ENCODE results near the gene FUCA1. TPM values are rescaled to one million over a fixed set of nuclear protein-coding genes. Genes with fewer than 3 reads are reported as not detected.

FUCA1 gene
- total RNA-seq, 2 experiments from 2014 or later = 4.6 to 4.8 TPM

DNA sequence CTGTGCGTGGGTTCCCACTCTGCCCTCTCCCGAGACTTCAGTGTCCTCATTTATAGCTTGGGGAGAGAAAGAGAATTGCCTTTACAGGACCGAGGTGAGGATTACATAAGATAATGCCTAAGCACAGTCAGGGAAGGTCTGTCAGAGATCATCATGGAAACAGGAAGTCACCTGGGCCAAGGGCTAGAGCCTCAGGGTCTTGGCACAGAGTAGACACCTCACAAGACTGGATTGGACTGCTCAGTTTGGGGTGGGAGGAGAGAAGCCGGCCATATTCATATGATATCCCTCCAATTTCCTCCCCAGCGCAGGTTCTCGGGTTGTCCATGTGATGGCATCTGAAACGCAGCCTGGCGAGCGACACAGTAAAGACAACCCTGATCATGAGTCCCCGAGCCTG, 41.3 kb upstream of the FUCA1 start:
- peak overlapping the region; percentile 31 for H3K4me3 Mint-ChIP-seq

GRCh38 chr1:23908453-23909341, 40.6 kb upstream of the FUCA1 start:
- Mint-ChIP-seq H3K27me3 (no peaks in the 10 kb centered on the region), H3K9me3 (no peaks in the 10 kb centered on the region), H3K4me3 (peak overlapping the region; percentile 31), H3K36me3 (ENCODE audit: low read depth) (no peaks in the 10 kb centered on the region), H3K27ac (peak overlapping the region; percentile 71), H3K4me1 (ENCODE audit: low read depth) (peaks cover 70% of the 10 kb centered on the region)
- peak; percentile 31 for ATAC-seq
- ChIA-PET CTCF (interaction anchor here (0.7 to 3.7 kb wide), 5 partner anchors 8 to 137 kb away, joined by 3 to 23 read pairs (median 4); no protein-coding TSS in a partner anchor), POLR2A (interaction anchor here (0.6 to 1.6 kb wide), 4 partner anchors 29 to 107 kb away, joined by 3 to 7 read pairs (median 4); partner anchors contain the start of gene PNRC2)
- peak; percentile 67 for DNase-seq
- no peak for TF ChIP-seq CTCF (IDR thresholded peaks at IDR 0.05)
- intact Hi-C loops (cut with micrococcal nuclease) = no loop called here

More for the DNA sequence above, 41.3 kb upstream of the FUCA1 start:
- Mint-ChIP-seq H3K27me3 (no peaks in the 10 kb centered on the region), H3K27ac (peak overlapping the region; percentile 71), H3K9me3 (no peaks in the 10 kb centered on the region), H3K4me1 (ENCODE audit: low read depth) (peaks cover 73% of the 10 kb centered on the region), H3K36me3 (ENCODE audit: low read depth) (no peaks in the 10 kb centered on the region)
- no peak for ATAC-seq
- TF ChIP-seq CTCF (IDR thresholded peaks at IDR 0.05) = no peak
- intact Hi-C loops (cut with micrococcal nuclease) = no loop called here
- DNase-seq = peak; percentile 34
- CTCF ChIA-PET = interaction anchor here (0.7 to 3.7 kb wide), 6 partner anchors 7 to 138 kb away, joined by 3 to 23 read pairs (median 4); no protein-coding TSS in a partner anchor
- POLR2A ChIA-PET = interaction anchor here (0.6 to 1.6 kb wide), 4 partner anchors 30 to 246 kb away, joined by 3 to 7 read pairs (median 4); partner anchors contain the start of gene PNRC2

DNA sequence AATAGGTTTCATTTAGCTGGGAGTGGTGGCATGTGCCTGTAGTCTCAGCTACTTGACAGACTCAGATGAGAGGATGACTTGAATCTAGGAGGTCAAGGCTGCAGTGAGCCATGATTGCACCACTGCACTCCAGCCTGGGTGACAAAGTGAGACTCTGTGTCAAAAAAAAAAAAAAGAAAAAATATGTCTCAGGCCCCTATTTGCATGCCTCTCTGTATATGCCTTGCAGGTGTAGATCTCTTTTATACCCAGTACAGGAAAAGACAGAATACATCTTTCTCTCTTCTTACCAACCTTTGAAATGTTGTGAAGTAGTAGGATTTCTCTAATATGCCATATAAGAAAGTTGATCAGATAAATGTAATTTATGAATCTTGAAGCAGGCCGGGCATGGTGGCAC, 38.6 kb upstream of the FUCA1 start:
- ChIA-PET POLR2A (no interaction called here), CTCF (interaction anchor here (1.0 to 1.6 kb wide), 3 partner anchors 46 to 155 kb away, joined by 3 to 4 read pairs (median 3); no protein-coding TSS in a partner anchor)
- intact Hi-C loops (cut with micrococcal nuclease) = no loop called here

GRCh38 chr1:23905461-23906025, 37.5 kb upstream of the FUCA1 start:
- no peaks in the 10 kb centered on the region for H3K27me3 Mint-ChIP-seq
- no peaks in the 10 kb centered on the region for H3K9me3 Mint-ChIP-seq
- H3K27ac Mint-ChIP-seq = peak overlapping the region; percentile 5
- no peak for TF ChIP-seq CTCF (IDR thresholded peaks at IDR 0.05)
- ATAC-seq (no peak), DNase-seq (no peak)
- ChIA-PET POLR2A (interaction anchor here (0.7 kb wide), 1 partner anchor 1123 kb away, joined by 3 read pairs; no protein-coding TSS in a partner anchor), CTCF (interaction anchor here (1.0 to 1.6 kb wide), 3 partner anchors 96 to 154 kb away, joined by 3 to 4 read pairs (median 3); no protein-coding TSS in a partner anchor)
- H3K4me3 Mint-ChIP-seq = no peak overlapping the region
- peaks cover 41% of the 10 kb centered on the region for H3K4me1 Mint-ChIP-seq (ENCODE audit: low read depth)
- intact Hi-C loops (cut with micrococcal nuclease) = no loop called here
- H3K36me3 Mint-ChIP-seq (ENCODE audit: low read depth) = no peaks in the 10 kb centered on the region

More for the DNA sequence above, 38.6 kb upstream of the FUCA1 start:
- DNase-seq = no peak
- Mint-ChIP-seq H3K36me3 (ENCODE audit: low read depth) (no peaks in the 10 kb centered on the region), H3K4me3 (no peak overlapping the region), H3K9me3 (no peaks in the 10 kb centered on the region), H3K4me1 (ENCODE audit: low read depth) (peaks cover 53% of the 10 kb centered on the region), H3K27me3 (no peaks in the 10 kb centered on the region), H3K27ac (no peak overlapping the region)
- no peak for TF ChIP-seq CTCF (IDR thresholded peaks at IDR 0.05)
- ATAC-seq = no peak

Data from activated CD8-positive, alpha-beta T cell treated with anti-CD3 and anti-CD28 coated beads for 36 hours (primary cell).